Sigmoid colon (tissue), 7 donors: Measurements from ENCODE around the gene UCKL1. TPM values are rescaled to one million over a fixed set of nuclear protein-coding genes. Genes with fewer than 3 reads are reported as not detected.
"Not testable (repeated sequence)": the region's sequence is repeated elsewhere in the genome, so short reads cannot be mapped to it uniquely, and the experiment has no call there.

Experiments
- DNase-seq: peaks from one replicate; pipeline ENCODE4 v3.0.0-alpha.2; 2019
- H3K27ac ChIP-seq, 4 donors: fragments of 200-600 bp; sonication (generic); one replicate each; pipeline ENCODE4 v1.5.1; 2016 to 2019; ENCODE audit warnings: mild to moderate bottlenecking in 1 of 4
- H3K27me3 ChIP-seq, 3 donors: fragments of 200-600 bp; sonication (generic); one replicate each; pipeline ENCODE4 v1.5.1; 2019; ENCODE audit warnings: mild to moderate bottlenecking in 1 of 3
- H3K36me3 ChIP-seq, 4 donors: fragments of 200-600 bp; sonication (generic); one replicate each; pipeline ENCODE4 v1.5.1; 2016 to 2019
- H3K4me1 ChIP-seq, 4 donors: fragments of 200-600 bp; sonication (generic); one replicate each; pipeline ENCODE4 v1.5.1; 2017 to 2019
- H3K4me3 ChIP-seq, 4 donors: fragments of 200-600 bp; sonication (generic); one replicate each; pipeline ENCODE4 v1.5.1; 2017 to 2019; ENCODE audit warnings: mild to moderate bottlenecking in 2 of 4, moderate library complexity in 1 of 4
- H3K9me3 ChIP-seq, 4 donors: fragments of 200-600 bp in 3 of 4; sonication (generic) in 3 of 4; one replicate each; pipeline versions ENCODE4 v1.5.1 to v1.6.1; 2013 to 2019
- CTCF ChIP-seq, 4 experiments: fragments of 450-650 bp in 3 of 4; fragments of 200-600 bp in 1 of 4; IDR thresholded peaks; one replicate each; pipeline ENCODE4 v1.5.1; 2016 to 2019; ENCODE audit warnings: antibody characterized with exemption in 4 of 4, mild to moderate bottlenecking in 3 of 4, moderate library complexity in 2 of 4
- EP300 ChIP-seq, 4 donors: sonication (generic); formaldehyde crosslinking; IDR thresholded peaks; one replicate each; pipeline ENCODE4 v1.6.1; 2017; ENCODE audit warnings: antibody characterized with exemption in 4 of 4
- POLR2A ChIP-seq, 2 donors: fragments of 450-650 bp; IDR thresholded peaks; one replicate each; pipeline ENCODE4 v1.6.1; 2016; ENCODE audit warnings: antibody characterized with exemption in 2 of 2, mild to moderate bottlenecking in 2 of 2, moderate library complexity in 2 of 2
- POLR2AphosphoS5 ChIP-seq, 4 donors: sonication (generic); formaldehyde crosslinking; IDR thresholded peaks; one replicate each; pipeline ENCODE4 v1.6.1; 2017; ENCODE audit warnings: antibody characterized with exemption in 4 of 4
- WGBS, 2 donors: extraction: QIAGEN DNeasy Blood & Tissue Kit; methylation state at CpG; one replicate each; pipeline ENCODE4 v1.1.7; 2013; 5-methylcytosine and 5-hydroxymethylcytosine counted together
- intact Hi-C: fragments of 100-400 bp; cut with DNase I; formaldehyde crosslinking; loops from one replicate; pipeline ENCODE4 v1.15.1; 2023
- polyA plus RNA-seq, 3 donors: library from polyadenylated mRNA; stranded (reverse); fragments of 200-250 nt; gene quantifications; one replicate each; pipeline ENCODE4 v1.2.3, GENCODE V29; 2013
- total RNA-seq, 4 donors: library from RNA; depleted of rRNA; stranded (reverse); fragments of >200 nt; gene quantifications; one replicate each; pipeline ENCODE4 v1.1.0, GENCODE V29; 2016
- donor health status: healthy with polysubstance abuse.
- donor health status: Bipolar disorder and iron deficiency.
- donor health status: healthy.

UCKL1 gene
- total and polyA plus RNA-seq, 7 donors, result 21.1 to 45.6 (median 26.1) TPM

- 81 to 85% methylated on average over 8 of the region's 8 CpGs for WGBS, 2 donors
- no peak for DNase-seq
- intact Hi-C loops, result no loop called here
Measured at GRCh38 chr20:63923651-63924050, 32.6 kb downstream of the UCKL1 start.

GRCh38 chr20:63920226-63920625 is 36.0 kb downstream of the UCKL1 start:
- TF ChIP-seq EP300 (IDR thresholded peaks at IDR 0.05), result no peak
- no peak for TF ChIP-seq POLR2AphosphoS5 (IDR thresholded peaks at IDR 0.05)
- no peak for TF ChIP-seq POLR2A (IDR thresholded peaks at IDR 0.05)
- TF ChIP-seq CTCF (IDR thresholded peaks at IDR 0.05), result no peak
- no peaks in the 10 kb centered on the region for H3K9me3 ChIP-seq
- H3K4me1 ChIP-seq, result peaks cover 0 to 6% (median 0%) of the 10 kb centered on the region in 4 donors
- no peak for DNase-seq
- H3K27me3 ChIP-seq, result no peaks in the 10 kb centered on the region
- H3K4me3 ChIP-seq, result no peak overlapping the region
- H3K36me3 ChIP-seq, result peaks cover 0 to 16% (median 0%) of the 10 kb centered on the region in 4 donors
- H3K27ac ChIP-seq, result no peak overlapping the region
- intact Hi-C loops, result no loop called here
- WGBS, 2 donors, result 97 to 98% methylated on average over 23 of the region's 23 CpGs

More at GRCh38 chr20:63923651-63924050, 32.6 kb downstream of the UCKL1 start:
- H3K27ac ChIP-seq, result no peak overlapping the region
- H3K4me3 ChIP-seq, result no peak overlapping the region
- no peaks in the 10 kb centered on the region for H3K4me1 ChIP-seq
- no peaks in the 10 kb centered on the region for H3K27me3 ChIP-seq
- peaks cover 7 to 26% (median 10%) of the 10 kb centered on the region in 4 donors for H3K36me3 ChIP-seq
- no peaks in the 10 kb centered on the region for H3K9me3 ChIP-seq
- TF ChIP-seq POLR2A (IDR thresholded peaks at IDR 0.05) (no peak), EP300 (IDR thresholded peaks at IDR 0.05) (no peak), CTCF (IDR thresholded peaks at IDR 0.05) (no peak), POLR2AphosphoS5 (IDR thresholded peaks at IDR 0.05) (no peak)

GRCh38 chr20:63919130-63919529 is 37.1 kb downstream of the UCKL1 start:
- H3K36me3 ChIP-seq, result peaks cover 0 to 16% (median 0%) of the 10 kb centered on the region in 4 donors
- TF ChIP-seq CTCF (IDR thresholded peaks at IDR 0.05), result no peak
- no peak for TF ChIP-seq EP300 (IDR thresholded peaks at IDR 0.05)
- peaks cover 0 to 6% (median 0%) of the 10 kb centered on the region in 4 donors for H3K4me1 ChIP-seq
- H3K4me3 ChIP-seq, result no peak overlapping the region
- H3K9me3 ChIP-seq, result no peaks in the 10 kb centered on the region
- 95 to 96% methylated on average over 19 of the region's 19 CpGs for WGBS, 2 donors
- no peaks in the 10 kb centered on the region for H3K27me3 ChIP-seq
- no peak overlapping the region for H3K27ac ChIP-seq
- no peak for DNase-seq
- intact Hi-C loops, result no loop called here

GRCh38 chr20:63917811-63918210 is 38.4 kb downstream of the UCKL1 start:
- H3K4me1 ChIP-seq, result peaks cover 0 to 6% (median 0%) of the 10 kb centered on the region in 4 donors
- DNase-seq, result no peak
- H3K27me3 ChIP-seq, result no peaks in the 10 kb centered on the region
- H3K4me3 ChIP-seq, result no peak overlapping the region
- no peaks in the 10 kb centered on the region for H3K9me3 ChIP-seq
- no peak overlapping the region for H3K27ac ChIP-seq
- 82 to 93% methylated on average over 11 of the region's 11 CpGs for WGBS, 2 donors
- peaks cover 0 to 16% (median 0%) of the 10 kb centered on the region in 4 donors for H3K36me3 ChIP-seq
- intact Hi-C loops, result no loop called here
- TF ChIP-seq EP300 (IDR thresholded peaks at IDR 0.05) (no peak), POLR2AphosphoS5 (IDR thresholded peaks at IDR 0.05) (no peak), POLR2A (IDR thresholded peaks at IDR 0.05) (no peak), CTCF (IDR thresholded peaks at IDR 0.05) (no peak)

GRCh38 chr20:63916371-63916939 is 39.8 kb downstream of the UCKL1 start:
- intact Hi-C loops, result not testable (repeated sequence)
- 94 to 96% methylated on average over 8 of the region's 8 CpGs for WGBS, 2 donors

More at GRCh38 chr20:63916371-63916939, 39.8 kb downstream of the UCKL1 start:
- DNase-seq, H3K4me1 ChIP-seq, H3K27ac ChIP-seq, H3K4me3 ChIP-seq, H3K27me3 ChIP-seq, H3K9me3 ChIP-seq: not testable (repeated sequence)
- peaks cover 0 to 16% (median 0%) of the 10 kb centered on the region in 4 donors for H3K36me3 ChIP-seq
